ENCODE measurements around the gene LRCH3. TPM values are rescaled to one million over a fixed set of nuclear protein-coding genes. Genes with fewer than 3 reads are reported as not detected.

LRCH3 gene
- total and polyA plus RNA-seq, 7 experiments from 2014 or later: 13.5 to 75.5 (median 58.8) TPM

DNA sequence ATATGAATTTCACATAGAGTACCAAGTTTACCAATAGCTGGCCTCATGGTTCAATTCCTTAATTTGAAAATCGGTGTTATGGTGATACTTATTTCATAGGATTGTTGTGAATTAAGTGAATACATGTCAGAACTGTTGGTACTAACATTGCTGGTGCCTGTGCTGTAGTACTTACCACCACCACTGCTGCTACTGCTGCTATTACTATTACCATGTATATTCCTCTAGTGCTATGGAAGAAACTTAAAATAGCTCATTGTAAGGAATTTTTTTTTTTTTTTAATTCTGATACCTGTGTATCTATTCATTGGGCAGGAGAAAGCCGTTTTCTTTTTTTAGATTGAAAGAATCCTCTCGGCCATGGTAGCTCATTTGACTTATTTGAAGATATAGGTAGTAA lies 37.8 kb upstream of the LRCH3 start:
- Histone ChIP-seq H3K9me3 (ENCODE audit: control insufficient read depth in 2 of 3, low read length in 3 of 3) (no peaks in the 10 kb centered on the region), H3K27ac (ENCODE audit: low read depth, low read length) (no peak overlapping the region), H3K36me3 (ENCODE audit: control insufficient read depth in 2 of 3, insufficient read depth in 3 of 3, low read length in 3 of 3) (peaks cover 0 to 11% (median 0%) of the 10 kb centered on the region in 3 experiments), H3K27me3 (ENCODE audit: control insufficient read depth in 2 of 2, insufficient read depth in 2 of 2, low read length in 2 of 2) (no peaks in the 10 kb centered on the region), H3K4me3 (ENCODE audit: low read length) (no peak overlapping the region), H3K4me1 (ENCODE audit: control insufficient read depth in 2 of 2, insufficient read depth in 2 of 2, low read length in 2 of 2) (peaks cover 11 to 35% of the 10 kb centered on the region in 2 donors)
- peaks cover 0 to 8% (median 5%) of the 10 kb centered on the region in 5 donors for H3K36me3 Mint-ChIP-seq
- H3K9me3 Mint-ChIP-seq: peaks cover 0 to 4% (median 0%) of the 10 kb centered on the region in 11 donors
- DNase-seq (no peak), ATAC-seq (no peak)
- POLR2A ChIA-PET: no interaction called here
- peaks cover 33 to 73% (median 65%) of the 10 kb centered on the region in 7 donors for H3K4me1 Mint-ChIP-seq
- H3K27ac Mint-ChIP-seq: peak overlapping the region in 6 of 9 donors; percentile 22 to 79 (median 46)
- peak overlapping the region in 5 of 10 donors; percentile 12 to 52 (median 39) for H3K4me3 Mint-ChIP-seq
- intact Hi-C loops (cut with micrococcal nuclease): loop anchor here in 1 of 2 donors (5.0 kb wide), 1 partner anchor 209 kb away; the partner anchor contains the start of gene LMLN
- no peaks in the 10 kb centered on the region for H3K27me3 Mint-ChIP-seq
- CTCF ChIA-PET: interaction anchor here (0.5 to 0.7 kb wide), 2 partner anchors 139 to 1113 kb away, joined by 3 read pairs; no protein-coding TSS in a partner anchor

DNA sequence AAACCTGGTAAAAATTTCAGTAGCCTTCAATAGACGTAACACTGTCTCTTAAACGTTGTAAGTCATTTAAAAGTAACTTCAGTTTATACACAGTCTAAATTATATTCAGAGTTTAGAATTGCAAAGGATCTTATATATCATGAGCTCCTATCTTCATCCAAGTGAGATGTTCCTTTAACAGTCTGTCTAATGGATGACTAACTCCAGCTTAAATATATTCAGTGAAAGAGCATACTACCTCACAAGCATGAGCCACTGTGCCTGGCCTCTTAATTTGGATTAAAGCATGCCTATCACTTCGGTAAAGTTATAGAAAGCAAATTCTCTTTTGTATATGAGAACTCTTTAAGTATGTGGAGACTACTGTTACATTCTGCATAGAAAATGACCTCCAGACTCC lies 34.4 kb upstream of the LRCH3 start:
- H3K4me1 ChIP-seq (ENCODE audit: control insufficient read depth in 2 of 2, insufficient read depth in 2 of 2, low read length in 2 of 2): peaks cover 11 to 23% of the 10 kb centered on the region in 2 donors
- Mint-ChIP-seq H3K27ac (no peak overlapping the region), H3K9me3 (no peaks in the 10 kb centered on the region), H3K4me3 (peak overlapping the region in 1 of 10 donors; percentile 29), H3K36me3 (peaks cover 0 to 6% (median 5%) of the 10 kb centered on the region in 5 donors), H3K4me1 (peaks cover 24 to 48% (median 43%) of the 10 kb centered on the region in 7 donors), H3K27me3 (no peaks in the 10 kb centered on the region)
- H3K27ac ChIP-seq (ENCODE audit: low read depth, low read length): no peak overlapping the region
- ATAC-seq: no peak
- no peak overlapping the region for H3K4me3 ChIP-seq (ENCODE audit: low read length)
- ChIA-PET POLR2A (interaction anchor here (1.2 kb wide), 1 partner anchor 35 kb away, joined by 3 read pairs; the partner anchor contains the start of gene LRCH3), CTCF (no interaction called here)
- intact Hi-C loops (cut with micrococcal nuclease): no loop called here
- peaks cover 0 to 19% (median 6%) of the 10 kb centered on the region in 3 experiments for H3K36me3 ChIP-seq (ENCODE audit: control insufficient read depth in 2 of 3, insufficient read depth in 3 of 3, low read length in 3 of 3)
- no peaks in the 10 kb centered on the region for H3K9me3 ChIP-seq (ENCODE audit: control insufficient read depth in 2 of 3, low read length in 3 of 3)
- H3K27me3 ChIP-seq (ENCODE audit: control insufficient read depth in 2 of 2, insufficient read depth in 2 of 2, low read length in 2 of 2): no peaks in the 10 kb centered on the region
- DNase-seq: no peak

DNA sequence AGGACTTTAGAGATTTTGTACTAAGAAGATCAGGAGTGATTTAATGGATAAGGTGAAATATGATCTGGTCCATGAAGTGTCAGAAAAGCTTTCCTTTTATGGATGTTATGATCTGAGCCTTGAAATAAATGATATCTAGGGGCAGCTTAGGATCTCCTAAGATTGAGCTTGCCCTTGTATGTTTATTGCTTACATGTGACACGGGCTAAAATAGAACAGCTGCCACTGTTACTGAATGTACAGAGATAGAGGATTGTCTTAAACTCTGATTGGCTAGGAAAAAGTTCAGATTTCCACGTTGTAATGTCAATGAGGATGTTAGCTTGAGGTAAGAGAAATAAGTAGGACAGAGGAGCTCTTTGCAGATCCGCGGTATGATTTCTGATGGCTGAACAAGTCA lies 32.5 kb upstream of the LRCH3 start:
- no peaks in the 10 kb centered on the region for H3K27me3 ChIP-seq (ENCODE audit: control insufficient read depth in 2 of 2, insufficient read depth in 2 of 2, low read length in 2 of 2)
- CTCF ChIA-PET: no interaction called here
- Mint-ChIP-seq H3K27me3 (no peaks in the 10 kb centered on the region), H3K4me3 (no peak overlapping the region), H3K9me3 (no peaks in the 10 kb centered on the region), H3K27ac (no peak overlapping the region), H3K36me3 (peaks cover 0 to 8% (median 5%) of the 10 kb centered on the region in 5 donors), H3K4me1 (peaks cover 13 to 31% (median 27%) of the 10 kb centered on the region in 7 donors)
- no peak overlapping the region for H3K27ac ChIP-seq (ENCODE audit: low read depth, low read length)
- no peaks in the 10 kb centered on the region for H3K9me3 ChIP-seq (ENCODE audit: control insufficient read depth in 2 of 3, low read length in 3 of 3)
- POLR2A ChIA-PET: interaction anchor here (0.5 kb wide), 1 partner anchor 68 kb away, joined by 3 read pairs; no protein-coding TSS in a partner anchor
- ATAC-seq: no peak
- DNase-seq: no peak
- intact Hi-C loops (cut with micrococcal nuclease): no loop called here
- peaks cover 0 to 8% of the 10 kb centered on the region in 2 donors for H3K4me1 ChIP-seq (ENCODE audit: control insufficient read depth in 2 of 2, insufficient read depth in 2 of 2, low read length in 2 of 2)
- no peak overlapping the region for H3K4me3 ChIP-seq (ENCODE audit: low read length)
- peaks cover 0 to 27% (median 14%) of the 10 kb centered on the region in 3 experiments for H3K36me3 ChIP-seq (ENCODE audit: control insufficient read depth in 2 of 3, insufficient read depth in 3 of 3, low read length in 3 of 3)

DNA sequence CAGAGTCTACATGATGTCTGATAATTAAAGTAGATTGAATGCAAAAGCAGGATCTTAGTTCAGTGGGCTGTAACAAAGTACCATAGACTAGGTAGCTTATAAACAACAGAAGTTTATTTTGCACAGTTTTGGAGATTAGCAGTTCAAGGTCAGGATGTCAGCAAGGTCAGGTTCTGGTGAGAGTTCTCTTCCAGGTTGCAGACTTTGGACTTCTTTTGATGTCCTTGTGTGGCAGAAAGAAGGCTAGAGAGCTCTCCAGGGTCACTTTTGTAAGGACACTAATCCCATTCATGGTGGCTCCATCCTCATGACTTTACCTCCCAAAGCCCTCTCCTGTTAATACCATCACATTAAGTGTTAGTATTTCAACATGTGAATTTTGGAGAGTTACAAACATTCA lies 29.3 kb upstream of the LRCH3 start:
- H3K36me3 ChIP-seq (ENCODE audit: control insufficient read depth in 2 of 3, insufficient read depth in 3 of 3, low read length in 3 of 3): peaks cover 8 to 34% (median 18%) of the 10 kb centered on the region in 3 experiments

DNA sequence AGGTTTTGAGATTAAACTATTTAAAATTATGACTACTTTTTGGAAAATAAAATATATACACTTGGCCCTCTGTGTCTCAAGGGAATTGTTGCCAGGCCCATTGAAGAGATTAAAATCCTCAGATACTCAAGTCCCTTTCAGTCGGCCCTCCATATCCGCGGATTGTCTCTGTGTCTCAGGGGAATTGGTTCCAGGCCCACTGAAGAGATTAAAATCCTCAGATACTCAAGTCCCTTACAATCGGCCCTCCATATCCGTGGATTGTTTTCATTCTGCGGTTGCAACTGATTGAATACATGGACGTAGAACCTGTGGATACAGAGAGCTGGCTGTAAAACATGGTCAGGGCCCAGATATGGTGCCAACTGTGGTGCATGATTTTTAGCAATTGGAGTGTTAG lies 15.7 kb upstream of the LRCH3 start:
- intact Hi-C loops (cut with micrococcal nuclease): no loop called here
- H3K4me1 Mint-ChIP-seq: peaks cover 0 to 5% (median 0%) of the 10 kb centered on the region in 7 donors

More for the DNA sequence above, 29.3 kb upstream of the LRCH3 start:
- CTCF ChIA-PET: no interaction called here
- no peak overlapping the region for H3K4me3 Mint-ChIP-seq
- Histone ChIP-seq H3K27me3 (ENCODE audit: control insufficient read depth in 2 of 2, insufficient read depth in 2 of 2, low read length in 2 of 2) (no peaks in the 10 kb centered on the region), H3K27ac (ENCODE audit: low read depth, low read length) (no peak overlapping the region), H3K4me1 (ENCODE audit: control insufficient read depth in 2 of 2, insufficient read depth in 2 of 2, low read length in 2 of 2) (no peaks in the 10 kb centered on the region), H3K4me3 (ENCODE audit: low read length) (no peak overlapping the region), H3K9me3 (ENCODE audit: control insufficient read depth in 2 of 3, low read length in 3 of 3) (no peaks in the 10 kb centered on the region)
- H3K36me3 Mint-ChIP-seq: peaks cover 0 to 16% (median 11%) of the 10 kb centered on the region in 5 donors
- DNase-seq (no peak), ATAC-seq (no peak)
- POLR2A ChIA-PET: no interaction called here
- intact Hi-C loops (cut with micrococcal nuclease): no loop called here
- H3K27me3 Mint-ChIP-seq: no peaks in the 10 kb centered on the region
- H3K27ac Mint-ChIP-seq: no peak overlapping the region
- no peaks in the 10 kb centered on the region for H3K9me3 Mint-ChIP-seq
- peaks cover 0 to 7% (median 0%) of the 10 kb centered on the region in 7 donors for H3K4me1 Mint-ChIP-seq

DNA sequence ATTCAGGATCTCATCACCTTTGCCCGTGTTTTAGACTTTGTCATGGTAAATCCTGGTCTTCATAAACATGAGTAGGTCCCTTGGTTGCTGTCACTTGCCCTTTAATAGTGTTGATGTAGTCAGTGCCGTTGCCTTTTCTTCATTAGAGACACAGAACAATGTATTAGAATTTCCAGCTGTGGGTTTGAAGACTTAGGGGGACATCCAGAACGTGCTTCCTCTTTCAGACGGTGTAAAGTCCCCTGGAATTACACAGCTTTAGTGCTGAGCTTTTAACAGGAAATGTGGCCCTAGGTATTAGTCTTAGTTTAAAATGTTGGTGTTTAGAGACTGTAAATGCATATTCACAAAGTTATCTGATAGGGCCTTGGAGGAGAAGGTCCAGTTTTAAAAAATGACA lies 8.8 kb upstream of the LRCH3 start:
- POLR2A ChIA-PET: interaction anchor here (2.1 kb wide), 1 partner anchor 9 kb away, joined by 11 read pairs; the partner anchor contains the start of gene LRCH3
- no peak overlapping the region for H3K27ac ChIP-seq (ENCODE audit: low read depth, low read length)
- ATAC-seq: no peak

More for the DNA sequence above, 15.7 kb upstream of the LRCH3 start:
- H3K4me1 ChIP-seq (ENCODE audit: control insufficient read depth in 2 of 2, insufficient read depth in 2 of 2, low read length in 2 of 2): no peaks in the 10 kb centered on the region
- Mint-ChIP-seq H3K9me3 (no peaks in the 10 kb centered on the region), H3K36me3 (peaks cover 0 to 61% (median 25%) of the 10 kb centered on the region in 5 donors), H3K4me3 (no peak overlapping the region), H3K27me3 (no peaks in the 10 kb centered on the region), H3K27ac (peak overlapping the region in 3 of 9 donors; percentile 5 to 51 (median 6))
- ChIA-PET POLR2A (interaction anchor here (0.6 kb wide), 1 partner anchor 21 kb away, joined by 3 read pairs; no protein-coding TSS in a partner anchor), CTCF (interaction anchor here (1.1 kb wide), 1 partner anchor 22 kb away, joined by 7 read pairs; no protein-coding TSS in a partner anchor)
- no peaks in the 10 kb centered on the region for H3K9me3 ChIP-seq (ENCODE audit: control insufficient read depth in 2 of 3, low read length in 3 of 3)
- no peaks in the 10 kb centered on the region for H3K27me3 ChIP-seq (ENCODE audit: control insufficient read depth in 2 of 2, insufficient read depth in 2 of 2, low read length in 2 of 2)
- DNase-seq (no peak), ATAC-seq (no peak)
- H3K36me3 ChIP-seq (ENCODE audit: control insufficient read depth in 2 of 3, insufficient read depth in 3 of 3, low read length in 3 of 3): peaks cover 16 to 82% (median 26%) of the 10 kb centered on the region in 3 experiments
- H3K27ac ChIP-seq (ENCODE audit: low read depth, low read length): no peak overlapping the region
- no peak overlapping the region for H3K4me3 ChIP-seq (ENCODE audit: low read length)

More for the DNA sequence above, 8.8 kb upstream of the LRCH3 start:
- peaks cover 0 to 10% (median 0%) of the 10 kb centered on the region in 7 donors for H3K4me1 Mint-ChIP-seq
- CTCF ChIA-PET: no interaction called here
- H3K4me3 Mint-ChIP-seq: no peak overlapping the region
- H3K36me3 ChIP-seq (ENCODE audit: control insufficient read depth in 2 of 3, insufficient read depth in 3 of 3, low read length in 3 of 3): peaks cover 11 to 46% (median 16%) of the 10 kb centered on the region in 3 experiments
- H3K27me3 Mint-ChIP-seq: no peaks in the 10 kb centered on the region
- H3K27me3 ChIP-seq (ENCODE audit: control insufficient read depth in 2 of 2, insufficient read depth in 2 of 2, low read length in 2 of 2): no peaks in the 10 kb centered on the region
- H3K9me3 ChIP-seq (ENCODE audit: control insufficient read depth in 2 of 3, low read length in 3 of 3): no peaks in the 10 kb centered on the region
- H3K9me3 Mint-ChIP-seq: no peaks in the 10 kb centered on the region
- intact Hi-C loops (cut with micrococcal nuclease): no loop called here
- no peak overlapping the region for H3K4me3 ChIP-seq (ENCODE audit: low read length)
- DNase-seq: no peak
- H3K4me1 ChIP-seq (ENCODE audit: control insufficient read depth in 2 of 2, insufficient read depth in 2 of 2, low read length in 2 of 2): no peaks in the 10 kb centered on the region
- peaks cover 0 to 32% (median 9%) of the 10 kb centered on the region in 5 donors for H3K36me3 Mint-ChIP-seq
- H3K27ac Mint-ChIP-seq: peak overlapping the region in 3 of 9 donors; percentile 1 to 73 (median 9)

All from naive thymus-derived CD4-positive, alpha-beta T cell (primary cell).